Measurements from ENCODE around the gene GRM8. TPM values are rescaled to one million over a fixed set of nuclear protein-coding genes. Genes with fewer than 3 reads are reported as not detected.

The GRM8 gene
- total RNA-seq, 1 donor from 2014 or later, result under 0.01 TPM

GRCh38 chr7:126818393-126819196 lies 434.1 kb downstream of the GRM8 start:
- DNase-seq (ENCODE audit: low read depth, low spot score), result no peak

DNA sequence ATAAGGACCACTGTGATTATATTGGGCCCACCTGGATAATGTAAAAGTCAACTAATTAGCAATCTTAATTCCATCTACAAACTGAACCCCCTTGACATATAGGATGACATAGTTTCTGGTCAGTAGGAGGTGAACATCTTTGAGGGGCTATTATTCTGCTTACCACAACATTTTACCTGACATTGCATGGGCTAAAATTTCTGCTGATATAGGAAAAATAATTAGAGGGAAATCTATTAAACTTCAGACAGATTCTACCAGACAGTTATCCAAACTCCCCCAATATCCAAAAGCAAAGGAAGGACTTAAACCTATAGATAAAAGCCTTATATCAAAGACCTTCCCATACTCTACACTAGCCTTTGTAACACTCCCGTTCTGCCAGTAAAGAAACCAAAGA lies 443.6 kb downstream of the GRM8 start:
- DNase-seq (ENCODE audit: low read depth, low spot score), result no peak

GRCh38 chr7:126806614-126807013 lies 446.1 kb downstream of the GRM8 start:
- no peak for DNase-seq (ENCODE audit: low read depth, low spot score)

- DNase-seq (ENCODE audit: low read depth, low spot score), result no peak
These were observed 447.4 kb downstream of the GRM8 start for GRCh38 chr7:126805351-126805750.

- DNase-seq (ENCODE audit: low read depth, low spot score), result no peak
These were observed 448.1 kb downstream of the GRM8 start for GRCh38 chr7:126804604-126805003.

GRCh38 chr7:126803990-126804389 lies 448.8 kb downstream of the GRM8 start:
- no peak for DNase-seq (ENCODE audit: low read depth, low spot score)

DNA sequence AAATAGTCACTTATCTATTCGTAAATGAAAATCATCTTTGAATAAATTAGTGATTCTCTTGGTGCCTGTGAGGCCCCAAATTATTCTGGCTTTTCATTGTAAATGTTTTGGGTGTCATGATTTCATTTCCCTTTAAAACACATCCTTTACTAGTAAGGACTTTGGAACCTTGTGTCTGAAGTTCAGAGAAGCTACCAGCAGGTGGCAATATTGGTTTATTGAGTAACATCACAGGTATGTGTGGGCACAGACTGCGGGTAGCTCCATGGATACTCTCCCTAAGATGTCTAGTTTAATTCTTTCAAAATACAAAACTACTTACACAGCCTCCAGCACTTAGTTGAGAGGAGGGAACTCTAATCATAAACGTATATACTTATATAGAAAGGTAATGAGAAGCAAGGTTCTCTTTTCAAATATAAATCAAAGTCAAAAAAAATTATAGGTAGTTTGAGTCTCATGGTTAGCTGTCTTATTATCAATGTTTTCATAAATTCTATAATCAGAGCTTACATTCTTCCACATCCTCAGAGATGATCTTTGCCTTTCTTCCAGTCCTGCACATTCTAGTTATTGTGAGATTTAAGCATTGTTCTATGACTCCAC lies 449.6 kb downstream of the GRM8 start:
- DNase-seq (ENCODE audit: low read depth, low spot score), result peak; percentile 5

DNA sequence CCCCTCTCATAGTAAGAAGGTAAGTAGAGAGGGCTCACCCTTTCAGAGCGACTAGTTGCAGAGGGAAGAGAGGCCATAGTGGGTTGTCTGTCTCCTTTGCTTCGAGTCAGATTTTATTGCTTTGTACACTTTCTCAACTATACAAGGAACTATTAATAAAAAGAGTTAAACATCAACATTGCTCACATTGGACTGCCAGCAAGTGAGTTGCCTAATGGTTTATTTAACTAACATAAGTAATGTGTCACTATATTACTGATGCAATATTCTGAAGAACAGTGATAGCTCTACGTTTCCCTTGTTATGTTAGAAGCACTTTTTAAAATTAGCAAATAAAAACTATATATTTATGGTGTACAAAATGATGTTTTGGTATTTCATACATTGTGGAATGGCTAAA lies 451.0 kb downstream of the GRM8 start:
- no peak for DNase-seq (ENCODE audit: low read depth, low spot score)

DNA sequence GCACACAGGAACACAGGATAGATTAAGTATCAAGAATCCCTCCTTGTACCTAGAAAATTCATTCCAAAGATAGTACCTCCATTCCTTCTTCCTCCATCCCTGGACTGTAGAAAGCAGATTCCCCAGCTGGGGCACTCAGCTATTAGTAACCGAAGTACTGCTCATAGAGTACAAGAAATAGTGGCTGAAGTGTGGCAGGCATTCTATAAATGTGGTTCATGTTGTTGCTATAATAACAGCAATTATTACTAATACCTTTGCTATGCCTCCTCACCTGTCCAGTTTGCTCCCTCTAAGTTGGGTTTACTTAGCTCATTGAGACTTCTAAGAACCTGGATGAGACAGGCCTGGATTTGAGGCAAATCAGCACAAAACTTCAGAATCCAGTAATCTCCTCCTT lies 453.2 kb downstream of the GRM8 start:
- no peak for DNase-seq (ENCODE audit: low read depth, low spot score)

DNA sequence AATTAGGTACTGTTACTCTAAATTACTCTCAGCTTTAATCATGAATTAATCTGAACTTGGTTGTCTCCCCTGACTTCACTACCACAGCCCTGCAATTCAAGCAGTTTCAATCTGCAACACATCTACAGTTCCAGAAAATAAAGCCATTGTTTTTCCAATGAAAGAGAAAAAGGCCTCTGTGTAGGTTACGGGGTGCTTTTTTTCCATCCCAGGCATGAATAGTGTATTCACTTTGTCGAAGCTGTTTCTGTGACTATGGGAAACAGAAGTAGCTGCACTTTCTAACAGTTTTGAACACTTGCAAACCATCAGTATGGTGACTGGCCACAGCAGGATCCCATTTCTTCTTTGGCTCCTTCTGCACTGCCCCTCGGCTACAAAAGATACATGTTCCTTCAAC lies 460.2 kb downstream of the GRM8 start:
- no peak for DNase-seq (ENCODE audit: low read depth, low spot score)

DNA sequence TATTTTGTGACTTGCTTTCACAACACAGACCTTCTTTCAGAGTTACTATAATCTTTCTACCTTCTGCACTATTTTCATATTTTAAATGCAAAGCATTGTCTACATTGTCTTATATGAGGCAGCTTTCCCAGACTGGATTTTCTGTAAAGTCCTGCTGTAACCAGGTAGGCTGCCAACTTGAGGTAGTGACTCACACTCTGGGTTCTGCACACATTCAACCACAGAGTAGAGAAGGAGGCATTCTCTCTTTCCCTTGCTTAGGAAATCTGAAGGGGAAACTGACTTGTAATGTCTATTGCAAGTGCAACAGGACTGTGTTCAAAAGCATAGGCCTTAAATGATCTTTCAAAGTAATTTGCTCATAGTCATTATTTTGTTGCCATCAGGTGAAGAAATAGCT lies 461.4 kb downstream of the GRM8 start:
- DNase-seq (ENCODE audit: low read depth, low spot score), result no peak

DNA sequence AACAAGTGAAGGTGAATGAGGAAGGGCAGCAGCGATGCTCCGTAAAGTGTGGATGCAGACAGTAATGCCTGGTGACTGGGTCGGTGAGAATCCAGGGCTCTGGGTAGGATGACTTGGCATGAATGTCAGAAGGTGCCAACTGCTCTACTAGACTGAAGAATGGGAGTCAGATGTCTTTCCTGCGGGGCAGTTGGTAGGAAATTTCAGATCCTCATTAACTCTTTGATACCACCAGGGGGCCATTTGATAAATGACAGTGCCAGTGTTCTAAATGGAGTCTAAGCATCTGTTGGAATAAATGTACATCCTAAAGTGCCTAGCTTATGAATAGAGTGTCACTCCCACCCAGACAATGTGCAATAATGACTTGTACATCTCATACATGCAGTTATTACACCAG lies 462.0 kb downstream of the GRM8 start:
- DNase-seq (ENCODE audit: low read depth, low spot score), result no peak

DNA sequence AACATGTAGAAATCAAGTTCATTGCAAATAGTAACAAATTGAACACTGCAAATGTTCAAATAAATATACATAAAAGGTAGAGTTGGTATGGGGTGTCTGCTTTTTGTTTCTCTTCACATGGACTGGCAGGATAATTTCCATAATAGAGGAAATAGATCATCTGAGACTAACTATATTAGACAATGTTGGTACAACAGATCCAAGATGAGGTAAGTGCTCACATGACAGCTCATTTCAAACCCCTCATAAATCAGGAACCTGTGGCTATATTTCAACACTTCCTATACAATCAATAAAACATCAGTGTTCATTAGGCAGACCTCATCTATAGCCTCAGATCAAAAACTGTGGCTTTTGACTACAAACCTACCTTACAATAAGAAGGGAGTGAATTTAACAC lies 469.1 kb downstream of the GRM8 start:
- no peak for DNase-seq (ENCODE audit: low read depth, low spot score)

- no peak for DNase-seq (ENCODE audit: low read depth, low spot score)
These were observed 471.7 kb downstream of the GRM8 start for GRCh38 chr7:126780993-126781392.

GRCh38 chr7:126778101-126778500 lies 474.6 kb downstream of the GRM8 start:
- no peak for DNase-seq (ENCODE audit: low read depth, low spot score)

DNA sequence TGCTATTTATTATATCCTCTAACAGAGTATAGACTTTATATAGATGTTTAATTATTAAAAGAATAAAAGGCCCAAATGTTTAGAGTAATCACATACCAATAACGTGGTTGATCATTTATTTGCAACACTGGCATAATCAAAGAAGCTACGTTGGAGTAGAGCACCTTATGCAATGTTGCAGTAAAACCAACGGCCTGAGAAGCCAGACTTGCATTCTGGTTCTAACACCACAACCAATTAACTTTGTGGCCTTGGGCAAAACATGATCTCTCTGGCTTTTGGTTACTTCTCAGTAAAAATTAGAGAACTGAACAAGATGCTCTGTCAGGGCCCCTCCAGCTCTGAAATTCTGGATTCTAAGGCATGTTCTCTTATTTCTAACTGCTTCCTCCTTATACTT lies 476.2 kb downstream of the GRM8 start:
- DNase-seq (ENCODE audit: low read depth, low spot score), result no peak

GRCh38 chr7:126774077-126774476 lies 478.7 kb downstream of the GRM8 start:
- no peak for DNase-seq (ENCODE audit: low read depth, low spot score)

- DNase-seq (ENCODE audit: low read depth, low spot score), result no peak
These were observed 483.9 kb downstream of the GRM8 start for GRCh38 chr7:126768836-126769235.

DNA sequence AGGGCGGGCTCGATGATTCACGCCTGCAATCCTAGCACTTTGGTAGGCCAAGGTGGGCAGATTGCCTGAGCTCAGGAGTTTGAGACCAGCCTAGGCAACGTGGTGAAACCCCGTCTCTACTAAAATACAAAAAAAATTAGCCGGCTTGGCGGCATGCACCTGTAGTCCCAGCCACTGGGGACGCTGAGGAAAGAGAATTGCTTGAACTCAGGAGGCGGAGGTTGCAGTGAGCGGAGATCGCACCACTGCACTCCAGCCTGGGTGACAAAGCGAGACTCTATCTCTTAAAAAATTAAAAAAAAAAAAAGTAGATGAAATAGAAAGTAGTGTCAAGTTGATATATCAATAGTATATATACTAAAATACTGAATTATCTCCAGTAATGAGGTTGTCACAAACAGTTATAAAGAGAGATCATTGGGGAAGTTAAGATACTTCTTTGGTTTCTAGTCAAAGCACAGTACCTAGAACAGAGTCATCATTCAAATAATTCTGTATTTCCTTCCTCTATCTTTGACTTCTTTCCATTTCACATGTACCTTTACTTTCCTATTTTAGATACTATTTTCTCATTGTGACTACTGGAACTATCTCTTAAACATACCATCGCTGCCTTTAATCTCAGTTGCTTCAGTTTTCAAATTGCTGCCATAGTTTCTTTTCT lies 491.7 kb downstream of the GRM8 start:
- DNase-seq (ENCODE audit: low read depth, low spot score), result no peak

DNA sequence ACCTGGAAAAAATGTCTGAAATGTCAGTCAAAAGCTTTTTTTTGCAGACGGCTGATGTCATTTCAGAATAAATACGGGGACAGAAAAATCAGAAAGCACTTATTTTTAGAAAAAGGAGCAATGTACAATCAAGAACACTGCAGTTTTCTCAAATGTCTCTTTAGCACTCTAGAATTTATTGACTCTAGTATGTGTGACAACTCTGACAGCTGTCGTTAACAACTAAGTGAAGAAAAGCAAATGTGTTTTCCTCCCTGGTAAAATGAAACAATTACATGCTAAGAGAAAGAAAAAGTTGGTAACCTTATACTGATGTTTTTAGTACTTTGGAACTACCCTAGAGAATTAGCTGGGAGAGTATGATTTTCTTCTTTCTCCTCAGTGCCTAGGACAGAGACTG lies 497.4 kb downstream of the GRM8 start:
- no peak for DNase-seq (ENCODE audit: low read depth, low spot score)

GRCh38 chr7:126750207-126750911 lies 502.4 kb downstream of the GRM8 start:
- no peak for DNase-seq (ENCODE audit: low read depth, low spot score)

- no peak for DNase-seq (ENCODE audit: low read depth, low spot score)
These were observed 523.8 kb downstream of the GRM8 start for GRCh38 chr7:126728967-126729366.
